K562 (cell line): ENCODE results near the gene ADD1. TPM values are rescaled to one million over a fixed set of nuclear protein-coding genes. Genes with fewer than 3 reads are reported as not detected.

Experiments
- ATAC-seq: fragments of 200-7000 bp; cut with Tn5 transposase; 3 replicates; pipeline ENCODE4 v1.9.1; 2020; ENCODE audit warnings: moderate library complexity
- BruUV-seq: library from RNA; stranded (reverse); fragments of 400-500 nt; replicated peaks from 2 replicates; lab custom pipeline; 2021; lab: Mats Ljungman, UMichigan
- CTCF ChIA-PET: fragments of 300-600 bp; formaldehyde crosslinking; extraction: SDS; loops from one replicate; lab custom pipeline; 2021; ENCODE audit warnings: low intra/inter-chr PET ratio; lab: Yijun Ruan, JAX
- POLR2A ChIA-PET: fragments of 300-600, 350-650 bp; sonication (Branson Sonifier 250); formaldehyde crosslinking; extraction: SDS; loops from one replicate; lab custom pipeline; 2021; ENCODE audit warnings: antibody characterized with exemption, inconsistent platforms; lab: Yijun Ruan, JAX
- DNase-seq, 4 experiments: peaks; one replicate each; pipeline versions ENCODE4 v3.0.0 to v3.0.0-alpha.2; 2011 to 2018; ENCODE audit warnings: low spot score in 3 of 4, mixed read lengths in 3 of 4; ENCODE audit errors: extremely low read depth in 1 of 4
- FAIRE-seq: peaks from 2 replicates; lab custom pipeline; 2011; peaks lifted over from hg19 to GRCh38; lab: Jason Lieb, UNC
- H2AFZ ChIP-seq: 2 replicates; pipeline ENCODE4 v1.6.0; 2011; ENCODE audit warnings: low read depth, low read length, control low read depth, inconsistent platforms
- H3K27ac ChIP-seq: fragments of 200-600 bp; 3 replicates; pipeline ENCODE4 v1.8.0; 2011; ENCODE audit warnings: low read depth, mild to moderate bottlenecking, control low read depth, inconsistent platforms, low read length, moderate library complexity, mixed read lengths; ENCODE audit errors: extremely low read depth
- H3K27me3 ChIP-seq, 2 experiments: fragments of 300-600 bp in 1 of 2; 2 replicates in 1 of 2; 3 replicates in 1 of 2; pipeline versions ENCODE4 v1.6.0 to v1.8.0; 2011; ENCODE audit warnings: inconsistent platforms in 2 of 2, low read length in 2 of 2, mild to moderate bottlenecking in 1 of 2, mixed read lengths in 1 of 2, moderate library complexity in 1 of 2; ENCODE audit not compliant: control insufficient read depth in 2 of 2, insufficient read depth in 2 of 2
- H3K36me3 ChIP-seq: fragments of 300-600 bp; 3 replicates; pipeline ENCODE4 v1.8.0; 2011; ENCODE audit warnings: mild to moderate bottlenecking, low read length, inconsistent platforms; ENCODE audit not compliant: control insufficient read depth, insufficient read depth
- H3K4me1 ChIP-seq, 2 experiments: fragments of 200-600 bp in 1 of 2; replicated peaks in 1 of 2; 2 replicates in 1 of 2; 3 replicates in 1 of 2; pipeline versions ENCODE4 v1.5.1 to v1.8.0; 2011; ENCODE audit warnings: inconsistent platforms in 2 of 2, low read length in 2 of 2, mild to moderate bottlenecking in 1 of 2, mixed read lengths in 1 of 2, moderate library complexity in 1 of 2; ENCODE audit not compliant: control insufficient read depth in 2 of 2, insufficient read depth in 2 of 2
- H3K4me2 ChIP-seq: 2 replicates; pipeline ENCODE4 v1.6.1; 2011; ENCODE audit warnings: low read length, control low read depth, inconsistent platforms, mixed read lengths; ENCODE audit not compliant: insufficient read depth
- H3K4me3 ChIP-seq: fragments of 200-600 bp; sonication (generic), shearing (Covaris generic); 2 replicates; pipeline ENCODE4 v1.5.1; 2016; ENCODE audit warnings: control low read depth, inconsistent platforms
- H3K79me2 ChIP-seq: fragments of 200-600 bp; 3 replicates; pipeline ENCODE4 v1.8.0; 2011; ENCODE audit warnings: low read length, inconsistent platforms; ENCODE audit not compliant: control insufficient read depth, insufficient read depth
- H3K9ac ChIP-seq, 2 experiments: 2 replicates each; pipeline versions ENCODE4 v1.6.0 to v1.6.1; 2011; ENCODE audit warnings: low read depth in 2 of 2, low read length in 2 of 2, control low read depth in 1 of 2, inconsistent platforms in 1 of 2, mild to moderate bottlenecking in 1 of 2, mixed read lengths in 1 of 2; ENCODE audit not compliant: insufficient read depth in 1 of 2
- H3K9me1 ChIP-seq: one replicate; pipeline ENCODE4 v1.6.0; 2011; ENCODE audit warnings: inconsistent platforms, mild to moderate bottlenecking, low read length, moderate library complexity; ENCODE audit not compliant: control insufficient read depth, insufficient read depth
- H3K9me3 ChIP-seq: replicated peaks from 2 replicates; pipeline ENCODE4 v1.5.1; 2011; ENCODE audit warnings: low read depth, low read length, inconsistent platforms; ENCODE audit not compliant: control insufficient read depth, insufficient read depth
- H4K20me1 ChIP-seq: replicated peaks from 2 replicates; pipeline ENCODE4 v1.6.1; 2011; ENCODE audit warnings: low read length, inconsistent platforms, mixed read lengths; ENCODE audit not compliant: control insufficient read depth, insufficient read depth
- POLR2G ChIP-seq: fragments of 200-400 bp; formaldehyde crosslinking; IDR thresholded peaks from 2 replicates; pipeline ENCODE4 v1.6.1; 2017; ENCODE audit warnings: low read depth, mild to moderate bottlenecking, antibody characterized with exemption, low read length, moderate library complexity
- TRIM28 ChIP-seq: fragments of 450-650 bp; IDR thresholded peaks from 2 replicates; pipeline ENCODE4 v1.6.1; 2017
- ZBTB1 ChIP-seq: sonication (generic); formaldehyde crosslinking; IDR thresholded peaks from 2 replicates; pipeline ENCODE4 v1.8.1; 2023; ENCODE audit warnings: missing genetic modification reagents, low read depth, mild to moderate bottlenecking, borderline replicate concordance
- WGBS: fragments of 100-300 bp; shearing (Covaris generic); methylation state at CpG from one replicate; pipeline ENCODE4 v1.1.6; 2016; ENCODE audit warnings: low coverage, mixed read lengths; ENCODE audit not compliant: insufficient coverage; ENCODE audit errors: missing lambda C conversion rate; 5-methylcytosine and 5-hydroxymethylcytosine counted together
- in situ Hi-C: fragments of 300-500 bp; cut with MboI; formaldehyde crosslinking; loops from 4 replicates; pipeline ENCODE4 v1.15.0; 2018; ENCODE audit warnings: inconsistent platforms, mixed read lengths
- intact Hi-C: fragments of 100-400 bp; cut with micrococcal nuclease; formaldehyde crosslinking; loops from 2 replicates; pipeline ENCODE4 v1.14.2; 2022
- polyA plus RNA-seq, 8 experiments: library from polyadenylated mRNA; depleted of rRNA in 4 of 8; stranded (reverse) in 5 of 8; unstranded in 3 of 8; fragments of >200 nt; fragmentation: Nextera tagmentation in 2 of 8; fragmentation: Illumina TruSeq in 1 of 8; extraction: Ambion mirVana in 2 of 8; extraction: Trizol in 1 of 8; gene quantifications; 2 replicates each; pipeline versions ENCODE4 v1.2.1 to v1.2.3, GENCODE V29; 2011 to 2014; ENCODE audit warnings: inconsistent platforms in 1 of 8, missing spikeins in 1 of 8
- total RNA-seq, 7 experiments: library from RNA; depleted of rRNA in 6 of 7; stranded (reverse); fragments of >200 nt in 6 of 7; fragmentation: Illumina TruSeq in 2 of 7; extraction: Trizol in 2 of 7; gene quantifications; 2 replicates each; pipeline versions ENCODE4 v1.2.1 to v1.2.3, GENCODE V29; 2011 to 2021; ENCODE audit warnings: low replicate concordance in 1 of 7

Gene ADD1
- total and polyA plus RNA-seq, 9 of the 15 experiments (the other 6 are each of a cell fraction or from before 2014, with no cell fraction given), result 17.5 to 153 (median 74.0) TPM

- TF ChIP-seq ZBTB1, result no peak
Measured at GRCh38 chr4:2817701-2818350, 25.8 kb upstream of the ADD1 start (continued).

- Histone ChIP-seq H3K9me1 (peaks cover 2% of the 10 kb centered on the region), H3K9ac (no peak overlapping the region), H3K36me3 (no peaks in the 10 kb centered on the region), H3K27ac (no peak overlapping the region), H3K79me2 (no peaks in the 10 kb centered on the region), H2AFZ (no peak overlapping the region), H3K4me3 (no peak overlapping the region), H3K9me3 (no peaks in the 10 kb centered on the region)
- POLR2A ChIA-PET, result interaction anchor here (1.0 kb wide), 1 partner anchor 17 kb away, joined by 3 read pairs; no protein-coding TSS in a partner anchor
- DNase-seq, result no peak
- no peak for FAIRE-seq
- no peak for ATAC-seq
- intact Hi-C loops, result no loop called here
- 95% methylated on average over 8 of the region's 54 CpGs for WGBS
- CTCF ChIA-PET, result no interaction called here
- TF ChIP-seq POLR2G (0 out of 2 replicates have a peak, but pooled peaks have one; percentile 9), TRIM28 (no peak)
- TF ChIP-seq, all 486 proteins: peak for 1
- peaks cover 5% of the 10 kb centered on the region; the same call in 1 of the 2 replicates for H4K20me1 ChIP-seq
- BruUV-seq, result no TSS peak
- in situ Hi-C loops, result no loop called here
- H3K4me2 ChIP-seq, result no peak overlapping the region
- no peaks in the 10 kb centered on the region for H3K27me3 ChIP-seq
- H3K4me1 ChIP-seq, result peaks cover 0 to 16% of the 10 kb centered on the region in 2 experiments; a peak in 1 of 5 replicates
Measured at GRCh38 chr4:2818351-2818939, 25.2 kb upstream of the ADD1 start.
